Pons (tissue), 1 donor: ENCODE results near the gene LRRC15.

Source experiments
- DNase-seq: peaks from one replicate; pipeline ENCODE4 v3.0.0-alpha.2; 2016; ENCODE audit warnings: low spot score

Gene LRRC15

GRCh38 chr3:194364314-194364651, 5.3 kb downstream of the LRRC15 start:
- no peak for DNase-seq

- DNase-seq, result no peak
Observed at GRCh38 chr3:194360568-194360967, 9.0 kb downstream of the LRRC15 start.

- DNase-seq, result no peak
Observed at GRCh38 chr3:194357681-194358080, 11.9 kb downstream of the LRRC15 start.

- DNase-seq, result no peak
Observed at GRCh38 chr3:194355379-194355778, 14.2 kb downstream of the LRRC15 start.

GRCh38 chr3:194354315-194354714, 15.2 kb downstream of the LRRC15 start:
- DNase-seq, result no peak

- DNase-seq, result no peak
Observed at GRCh38 chr3:194352667-194353246, 16.8 kb downstream of the LRRC15 start.

GRCh38 chr3:194351952-194352536, 17.5 kb downstream of the LRRC15 start:
- no peak for DNase-seq

- no peak for DNase-seq
Observed at GRCh38 chr3:194351080-194351672, 18.4 kb downstream of the LRRC15 start, which contains the start of gene CPN2. Gene CPN2, minus strand, starts transcription at chr3:194351328. Its CDS starts 8,626 bp downstream, at chr3:194342702.

GRCh38 chr3:194350726-194351071, 18.8 kb downstream of the LRRC15 start:
- no peak for DNase-seq

- no peak for DNase-seq
Observed at GRCh38 chr3:194348354-194348753, 21.2 kb downstream of the LRRC15 start.

- no peak for DNase-seq
Observed at GRCh38 chr3:194346621-194347020, 22.9 kb downstream of the LRRC15 start.

- no peak for DNase-seq
Observed at GRCh38 chr3:194346035-194346434, 23.5 kb downstream of the LRRC15 start.

- DNase-seq, result peak; percentile 41
Observed at GRCh38 chr3:194344012-194344411, 25.5 kb downstream of the LRRC15 start.

- no peak for DNase-seq
Observed at GRCh38 chr3:194343561-194343893, 26.0 kb downstream of the LRRC15 start.

- no peak for DNase-seq
Observed at GRCh38 chr3:194342861-194343560, 26.5 kb downstream of the LRRC15 start.

GRCh38 chr3:194340757-194341400, 28.7 kb downstream of the LRRC15 start:
- DNase-seq, result no peak

- no peak for DNase-seq
Observed at GRCh38 chr3:194339840-194340239, 29.7 kb downstream of the LRRC15 start.

- DNase-seq, result no peak
Observed at GRCh38 chr3:194339356-194339755, 30.2 kb downstream of the LRRC15 start.

GRCh38 chr3:194337965-194338753, 31.4 kb downstream of the LRRC15 start:
- DNase-seq, result no peak

GRCh38 chr3:194336601-194337355, 32.8 kb downstream of the LRRC15 start:
- no peak for DNase-seq

- DNase-seq, result no peak
Observed at GRCh38 chr3:194333981-194334320, 35.6 kb downstream of the LRRC15 start.
